Measurements from ENCODE around the gene WDFY2. TPM values are rescaled to one million over a fixed set of nuclear protein-coding genes. Genes with fewer than 3 reads are reported as not detected.
A peak's percentile ranks its signal among the peaks of the same experiment; 100 is the strongest.

The WDFY2 gene
- total and polyA plus RNA-seq, 2 of the 13 experiments (the other 11 are each of a cell fraction or from before 2014, with no cell fraction given) = 22.6 to 27.0 TPM

- TF ChIP-seq ATF7 (IDR thresholded peaks at IDR 0.05) = no peak
- peak; percentile 4; the same call in 1 of the 2 replicates for TF ChIP-seq ATF7 (CRISPR knock-in tag; IDR thresholded peaks at IDR 0.05)
- TF ChIP-seq ETV5 (CRISPR knock-in tag; IDR thresholded peaks at IDR 0.05; ENCODE audit: borderline replicate concordance) = 0 out of 2 replicates have a peak, but pooled peaks have one; percentile 0
- TF ChIP-seq TARDBP (CRISPR knock-in tag; IDR thresholded peaks at IDR 0.05) = no peak
- 0 out of 2 replicates have a peak, but pooled peaks have one; percentile 17 for TF ChIP-seq ZNF788 (CRISPR knock-in tag; IDR thresholded peaks at IDR 0.05; ENCODE audit: borderline replicate concordance)
- TF ChIP-seq ZNF512 (CRISPR knock-in tag; IDR thresholded peaks at IDR 0.05) = no peak
- peak; percentile 35 for TF ChIP-seq YY1 (IDR thresholded peaks at IDR 0.05; ENCODE audit: insufficient read depth, insufficient replicate concordance, low read depth, low read length)
- TF ChIP-seq RELA (CRISPR knock-in tag; IDR thresholded peaks at IDR 0.05) = 0 out of 2 replicates have a peak, but pooled peaks have one; percentile 70
- 0 out of 2 replicates have a peak, but pooled peaks have one; percentile 1 for TF ChIP-seq MAZ (IDR thresholded peaks at IDR 0.05; ENCODE audit: borderline replicate concordance, low read depth, low read length)
- no peak for TF ChIP-seq MAZ (CRISPR knock-in tag; IDR thresholded peaks at IDR 0.05; ENCODE audit: low read depth)
- TF ChIP-seq SNAI1 (CRISPR knock-in tag; IDR thresholded peaks at IDR 0.05; ENCODE audit: borderline replicate concordance) = no peak
- TF ChIP-seq SOX6 (IDR thresholded peaks at IDR 0.05) = no peak
- 0 out of 2 replicates have a peak, but pooled peaks have one; percentile 5 for TF ChIP-seq SOX6 (CRISPR knock-in tag; IDR thresholded peaks at IDR 0.05)
- peak; percentile 4; the same call in 1 of the 2 replicates for TF ChIP-seq ZBTB10 (CRISPR knock-in tag; IDR thresholded peaks at IDR 0.05; ENCODE audit: borderline replicate concordance)
- TF ChIP-seq ZNF709 (CRISPR knock-in tag; IDR thresholded peaks at IDR 0.05) = 0 out of 2 replicates have a peak, but pooled peaks have one; percentile 3
- TF ChIP-seq ZBTB38 (CRISPR knock-in tag; IDR thresholded peaks at IDR 0.05) = peak; percentile 58
- TF ChIP-seq ASH2L (IDR thresholded peaks at IDR 0.05; ENCODE audit: insufficient read length, low read depth, low read length) = no peak
- TF ChIP-seq NR2F6 (IDR thresholded peaks at IDR 0.05) = no peak
- no peak for TF ChIP-seq NR2F6 (CRISPR knock-in tag; IDR thresholded peaks at IDR 0.05)
These were observed 220.3 kb downstream of the WDFY2 start (continued) for GRCh38 chr13:51804295-51805172.

All from HepG2 (cell line).